ENCODE measurements around the gene CSAD. TPM values are rescaled to one million over a fixed set of nuclear protein-coding genes. Genes with fewer than 3 reads are reported as not detected.
A peak's percentile ranks its signal among the peaks of the same experiment; 100 is the strongest.

The CSAD gene
- total RNA-seq, 1 donor from 2014 or later: 24.3 TPM

DNA sequence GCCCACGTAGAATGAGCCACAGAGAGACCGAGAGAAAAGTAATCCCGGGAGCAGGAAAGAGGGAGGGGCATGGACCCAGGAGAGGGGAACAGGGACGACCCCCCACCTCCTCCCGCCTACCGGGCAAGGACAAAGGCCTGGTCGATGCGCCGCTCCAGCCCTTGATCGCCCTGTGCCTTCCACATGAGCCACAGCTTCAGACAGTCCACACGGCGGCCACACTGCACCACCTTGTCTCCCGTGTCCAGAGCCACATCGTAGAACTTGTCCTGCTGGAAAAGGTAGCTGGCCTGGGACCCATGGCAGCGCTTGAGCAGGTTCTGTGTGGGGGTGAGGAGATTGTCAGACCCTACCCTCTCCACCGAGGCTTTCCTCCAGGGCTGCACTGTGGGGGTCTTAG is 20.7 kb downstream of the CSAD start:
- TF ChIP-seq, protein P1, sequence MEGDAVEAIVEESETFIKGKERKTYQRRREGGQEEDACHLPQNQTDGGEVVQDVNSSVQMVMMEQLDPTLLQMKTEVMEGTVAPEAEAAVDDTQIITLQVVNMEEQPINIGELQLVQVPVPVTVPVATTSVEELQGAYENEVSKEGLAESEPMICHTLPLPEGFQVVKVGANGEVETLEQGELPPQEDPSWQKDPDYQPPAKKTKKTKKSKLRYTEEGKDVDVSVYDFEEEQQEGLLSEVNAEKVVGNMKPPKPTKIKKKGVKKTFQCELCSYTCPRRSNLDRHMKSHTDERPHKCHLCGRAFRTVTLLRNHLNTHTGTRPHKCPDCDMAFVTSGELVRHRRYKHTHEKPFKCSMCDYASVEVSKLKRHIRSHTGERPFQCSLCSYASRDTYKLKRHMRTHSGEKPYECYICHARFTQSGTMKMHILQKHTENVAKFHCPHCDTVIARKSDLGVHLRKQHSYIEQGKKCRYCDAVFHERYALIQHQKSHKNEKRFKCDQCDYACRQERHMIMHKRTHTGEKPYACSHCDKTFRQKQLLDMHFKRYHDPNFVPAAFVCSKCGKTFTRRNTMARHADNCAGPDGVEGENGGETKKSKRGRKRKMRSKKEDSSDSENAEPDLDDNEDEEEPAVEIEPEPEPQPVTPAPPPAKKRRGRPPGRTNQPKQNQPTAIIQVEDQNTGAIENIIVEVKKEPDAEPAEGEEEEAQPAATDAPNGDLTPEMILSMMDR (IDR thresholded peaks at IDR 0.05): no peak
- no peak for DNase-seq (ENCODE audit: low spot score)
- peaks cover 5% of the 10 kb centered on the region for H3K36me3 Mint-ChIP-seq (ENCODE audit: low read depth)
- H3K4me3 Mint-ChIP-seq (ENCODE audit: unreplicated experiment): no peak overlapping the region
- peaks cover 10% of the 10 kb centered on the region for H3K4me1 Mint-ChIP-seq (ENCODE audit: low read depth)
- H3K9me3 Mint-ChIP-seq (ENCODE audit: low read depth): no peaks in the 10 kb centered on the region
- no peak overlapping the region for H3K27ac Mint-ChIP-seq (ENCODE audit: unreplicated experiment)
- H3K27me3 Mint-ChIP-seq (ENCODE audit: low read depth): no peaks in the 10 kb centered on the region

DNA sequence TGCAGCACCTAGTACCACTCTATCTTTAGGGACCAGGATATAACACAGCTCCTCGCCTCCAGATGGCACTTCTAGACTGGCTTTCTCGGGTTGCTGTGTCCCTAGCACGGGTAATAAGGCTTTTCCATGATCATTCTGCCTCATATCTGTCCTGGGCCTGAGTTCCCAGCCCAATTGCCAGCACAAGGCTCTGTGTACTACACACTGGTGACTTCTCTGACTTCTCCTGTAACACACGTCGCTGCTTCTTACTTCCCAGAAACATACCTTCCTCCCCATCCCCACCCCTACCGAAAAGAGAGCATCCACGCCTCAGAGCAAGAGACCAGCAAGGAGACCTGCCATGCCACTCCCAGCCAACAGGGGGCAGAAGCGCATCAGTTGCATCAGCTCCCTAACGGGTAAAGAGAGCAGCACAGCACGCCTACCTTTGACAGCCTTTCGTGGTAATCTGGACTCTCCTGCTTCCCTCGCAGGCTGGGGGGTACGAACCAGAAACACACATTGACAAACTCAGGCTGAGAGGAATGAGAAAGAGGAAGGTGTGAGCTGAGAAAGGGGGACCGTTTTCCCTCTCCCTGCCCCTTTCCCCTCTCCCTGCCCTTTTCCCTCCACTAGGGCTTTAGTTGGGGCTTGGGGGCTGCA is 21.4 kb downstream of the CSAD start:
- peaks cover 10% of the 10 kb centered on the region for H3K4me1 Mint-ChIP-seq (ENCODE audit: low read depth)
- H3K4me3 Mint-ChIP-seq (ENCODE audit: unreplicated experiment): no peak overlapping the region
- TF ChIP-seq, protein P1 (IDR thresholded peaks at IDR 0.05): peak; percentile 95
- no peak for DNase-seq (ENCODE audit: low spot score)
- H3K36me3 Mint-ChIP-seq (ENCODE audit: low read depth): peaks cover 5% of the 10 kb centered on the region
- no peak overlapping the region for H3K27ac Mint-ChIP-seq (ENCODE audit: unreplicated experiment)
- H3K9me3 Mint-ChIP-seq (ENCODE audit: low read depth): no peaks in the 10 kb centered on the region
- no peaks in the 10 kb centered on the region for H3K27me3 Mint-ChIP-seq (ENCODE audit: low read depth)

DNA sequence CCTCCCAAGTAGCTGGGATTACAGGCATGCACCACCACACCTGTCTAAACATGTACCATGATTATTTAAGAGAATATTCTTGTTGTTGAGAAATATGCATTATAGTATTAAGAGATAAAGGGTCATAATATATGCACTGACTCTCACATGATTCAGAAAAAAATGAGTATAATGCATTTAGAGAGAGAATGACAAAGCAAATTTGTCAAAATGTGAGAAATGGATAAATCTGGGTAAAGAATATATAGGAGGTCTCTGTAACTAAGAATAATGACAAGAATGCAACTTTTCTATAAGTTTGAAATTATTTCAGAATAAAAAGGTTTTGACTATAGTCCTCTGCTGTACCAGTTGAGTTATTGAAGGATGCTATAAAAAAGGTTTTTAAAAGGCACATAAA is 28.3 kb downstream of the CSAD start:
- H3K27me3 Mint-ChIP-seq (ENCODE audit: low read depth): no peaks in the 10 kb centered on the region
- TF ChIP-seq, protein P1 (IDR thresholded peaks at IDR 0.05): no peak

DNA sequence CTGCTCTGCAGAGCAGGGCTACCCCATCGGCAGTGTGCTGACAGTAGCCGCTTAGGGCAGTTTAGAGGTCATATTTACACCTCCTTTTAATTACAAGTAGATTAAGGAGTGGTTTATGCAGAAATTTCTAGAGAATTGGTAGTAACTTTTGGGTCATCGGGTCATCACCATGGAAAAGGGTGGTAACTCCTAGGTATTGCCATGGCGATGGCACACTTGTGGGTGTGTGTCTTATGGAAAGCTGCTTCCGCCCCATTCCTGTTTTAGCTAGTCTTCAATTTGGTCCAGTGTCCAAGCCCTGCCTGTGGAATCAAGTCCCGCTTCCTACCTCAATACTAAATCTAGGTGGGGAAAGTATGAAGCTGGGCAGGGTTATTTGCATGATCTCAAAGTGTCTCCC is 29.7 kb downstream of the CSAD start:
- no peaks in the 10 kb centered on the region for H3K27me3 Mint-ChIP-seq (ENCODE audit: low read depth)
- H3K27ac Mint-ChIP-seq (ENCODE audit: unreplicated experiment): no peak overlapping the region
- no peaks in the 10 kb centered on the region for H3K9me3 Mint-ChIP-seq (ENCODE audit: low read depth)
- H3K4me1 Mint-ChIP-seq (ENCODE audit: low read depth): peaks cover 5% of the 10 kb centered on the region
- H3K4me3 Mint-ChIP-seq (ENCODE audit: unreplicated experiment): no peak overlapping the region
- DNase-seq (ENCODE audit: low spot score): no peak
- peaks cover 1% of the 10 kb centered on the region for H3K36me3 Mint-ChIP-seq (ENCODE audit: low read depth)
- TF ChIP-seq, protein P1 (IDR thresholded peaks at IDR 0.05): no peak

More for the DNA sequence above, 28.3 kb downstream of the CSAD start:
- Mint-ChIP-seq H3K36me3 (ENCODE audit: low read depth) (peaks cover 1% of the 10 kb centered on the region), H3K9me3 (ENCODE audit: low read depth) (no peaks in the 10 kb centered on the region), H3K27ac (ENCODE audit: unreplicated experiment) (no peak overlapping the region), H3K4me1 (ENCODE audit: low read depth) (peaks cover 5% of the 10 kb centered on the region), H3K4me3 (ENCODE audit: unreplicated experiment) (no peak overlapping the region)
- no peak for DNase-seq (ENCODE audit: low spot score)

DNA sequence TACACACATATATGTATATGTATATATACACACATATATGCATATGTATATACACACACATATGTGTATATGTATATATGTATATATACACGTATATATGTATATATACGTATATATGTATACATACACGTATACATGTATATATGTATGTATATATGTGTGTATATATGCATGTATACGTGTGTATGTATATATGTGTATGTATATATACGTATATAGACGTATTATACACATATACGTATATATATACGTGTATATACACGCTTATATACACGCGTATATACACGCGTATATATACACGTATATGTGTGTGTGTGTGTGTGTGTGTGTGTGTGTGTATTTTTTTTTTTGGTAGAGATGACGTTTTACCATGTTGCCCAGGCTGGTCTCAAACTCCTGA is 33.1 kb downstream of the CSAD start:
- Mint-ChIP-seq H3K27me3 (ENCODE audit: low read depth) (no peaks in the 10 kb centered on the region), H3K36me3 (ENCODE audit: low read depth) (no peaks in the 10 kb centered on the region), H3K27ac (ENCODE audit: unreplicated experiment) (no peak overlapping the region), H3K4me1 (ENCODE audit: low read depth) (no peaks in the 10 kb centered on the region), H3K4me3 (ENCODE audit: unreplicated experiment) (no peak overlapping the region), H3K9me3 (ENCODE audit: low read depth) (no peaks in the 10 kb centered on the region)
- TF ChIP-seq, protein P1 (IDR thresholded peaks at IDR 0.05): no peak
- no peak for DNase-seq (ENCODE audit: low spot score)

Data from chondrocyte (in vitro differentiated cells).